ENCODE results near the gene CTIF. TPM values are rescaled to one million over a fixed set of nuclear protein-coding genes. Genes with fewer than 3 reads are reported as not detected.

The CTIF gene
- total RNA-seq, 1 experiment from 2014 or later: 5.8 TPM

- no peaks in the 10 kb centered on the region for H3K36me3 ChIP-seq (ENCODE audit: low read depth, low read length)
- CTCF ChIA-PET: no interaction called here
- BruUV-seq (replicated peaks): no TSS peak
- no peak overlapping the region for H3K4me3 ChIP-seq (ENCODE audit: low read length)
- no peak overlapping the region for H3K4me2 ChIP-seq (ENCODE audit: low read length)
- no peaks in the 10 kb centered on the region for H4K20me1 ChIP-seq (ENCODE audit: low read length)
- H3K79me2 ChIP-seq (ENCODE audit: low read length): no peaks in the 10 kb centered on the region
- no peaks in the 10 kb centered on the region for H3K4me1 ChIP-seq (ENCODE audit: insufficient read depth, low read length)
- no peak overlapping the region for H3K9ac ChIP-seq (ENCODE audit: low read length)
- H3K27ac ChIP-seq (ENCODE audit: low read length): no peak overlapping the region
- H3K9me2 ChIP-seq (replicated peaks; ENCODE audit: low read length): no peaks in the 10 kb centered on the region
- POLR2A ChIA-PET (ENCODE audit: unreplicated experiment): no interaction called here
- DNase-seq (no peak), ATAC-seq (no peak)
- TF ChIP-seq CTCF (conservative IDR thresholded peaks at IDR 0.05; ENCODE audit: low read depth, low read length): no peak
- no peak for TF ChIP-seq EZH2phosphoT487 (IDR thresholded peaks at IDR 0.05; ENCODE audit: borderline replicate concordance, low read length)
- no peak for TF ChIP-seq EZH2 (IDR thresholded peaks at IDR 0.05; ENCODE audit: low read length, unreplicated experiment)
- H3K9me3 ChIP-seq (ENCODE audit: low read length): no peaks in the 10 kb centered on the region
- no peaks in the 10 kb centered on the region for H3K27me3 ChIP-seq (ENCODE audit: low read length)
- no peak overlapping the region for H2AFZ ChIP-seq (ENCODE audit: low read length)
- H3F3A ChIP-seq (ENCODE audit: low read length, unreplicated experiment): no peaks in the 10 kb centered on the region
- intact Hi-C loops (cut with micrococcal nuclease): no loop called here
Observed at GRCh38 chr18:48857023-48857694, 318.3 kb downstream of the CTIF start.

GRCh38 chr18:48858676-48859075, 319.8 kb downstream of the CTIF start:
- ATAC-seq: no peak
- H3K4me2 ChIP-seq (ENCODE audit: low read length): no peak overlapping the region
- H3F3A ChIP-seq (ENCODE audit: low read length, unreplicated experiment): no peaks in the 10 kb centered on the region
- H3K9me3 ChIP-seq (ENCODE audit: low read length): no peaks in the 10 kb centered on the region
- ChIA-PET CTCF (no interaction called here), POLR2A (ENCODE audit: unreplicated experiment) (no interaction called here)
- H3K27ac ChIP-seq (ENCODE audit: low read length): no peak overlapping the region
- TF ChIP-seq CTCF (conservative IDR thresholded peaks at IDR 0.05; ENCODE audit: low read depth, low read length) (no peak), EZH2phosphoT487 (IDR thresholded peaks at IDR 0.05; ENCODE audit: borderline replicate concordance, low read length) (no peak), EZH2 (IDR thresholded peaks at IDR 0.05; ENCODE audit: low read length, unreplicated experiment) (no peak)
- no peaks in the 10 kb centered on the region for H3K9me2 ChIP-seq (replicated peaks; ENCODE audit: low read length)
- H2AFZ ChIP-seq (ENCODE audit: low read length): no peak overlapping the region
- no peak overlapping the region for H3K4me3 ChIP-seq (ENCODE audit: low read length)
- no peaks in the 10 kb centered on the region for H3K4me1 ChIP-seq (ENCODE audit: insufficient read depth, low read length)
- H3K9ac ChIP-seq (ENCODE audit: low read length): no peak overlapping the region
- no TSS peak for BruUV-seq (replicated peaks)
- H3K79me2 ChIP-seq (ENCODE audit: low read length): no peaks in the 10 kb centered on the region
- intact Hi-C loops (cut with micrococcal nuclease): no loop called here
- DNase-seq: no peak
- H3K27me3 ChIP-seq (ENCODE audit: low read length): no peaks in the 10 kb centered on the region
- H4K20me1 ChIP-seq (ENCODE audit: low read length): no peaks in the 10 kb centered on the region
- H3K36me3 ChIP-seq (ENCODE audit: low read depth, low read length): no peaks in the 10 kb centered on the region
